HEK293 (cell line): ENCODE measurements around the gene ATP8B1.

ENCODE experiments used
- EGR2 ChIP-seq: fragments of 450-650 bp; formaldehyde crosslinking; IDR thresholded peaks from 2 replicates; pipeline ENCODE4 v1.5.1; 2016; ENCODE audit warnings: low read depth, missing biosample characterization, missing genetic modification characterization
- GLI4 ChIP-seq: fragments of 450-650 bp; formaldehyde crosslinking; IDR thresholded peaks from 2 replicates; pipeline ENCODE4 v1.5.1; 2016; ENCODE audit warnings: missing biosample characterization, missing genetic modification characterization
- KLF1 ChIP-seq: fragments of 450-650 bp; formaldehyde crosslinking; IDR thresholded peaks from 2 replicates; pipeline ENCODE4 v1.5.1; 2016; ENCODE audit warnings: missing biosample characterization, missing genetic modification characterization
- MEIS1 ChIP-seq: sonication (generic); formaldehyde crosslinking; IDR thresholded peaks from 2 replicates; pipeline ENCODE4 v1.8.1; 2022; ENCODE audit warnings: missing genetic modification reagents, mild to moderate bottlenecking, borderline replicate concordance
- MZF1 ChIP-seq: fragments of 450-650 bp; formaldehyde crosslinking; IDR thresholded peaks from 2 replicates; pipeline ENCODE4 v1.5.1; 2017; ENCODE audit warnings: missing biosample characterization, missing genetic modification characterization, borderline replicate concordance
- WT1 ChIP-seq: fragments of 450-650 bp; formaldehyde crosslinking; IDR thresholded peaks from 2 replicates; pipeline ENCODE4 v1.5.1; 2016; ENCODE audit warnings: missing biosample characterization, missing genetic modification characterization
- ZNF175 ChIP-seq: fragments of 450-650 bp; formaldehyde crosslinking; IDR thresholded peaks from 2 replicates; pipeline ENCODE4 v1.5.1; 2016; ENCODE audit warnings: missing biosample characterization, missing genetic modification characterization
- ZNF214 ChIP-seq: fragments of 450-650 bp; formaldehyde crosslinking; IDR thresholded peaks from 2 replicates; pipeline ENCODE4 v1.5.1; 2017; ENCODE audit warnings: missing biosample characterization, mild to moderate bottlenecking, missing genetic modification characterization, borderline replicate concordance
- ZNF221 ChIP-seq: fragments of 450-650 bp; formaldehyde crosslinking; IDR thresholded peaks from 2 replicates; pipeline ENCODE4 v1.5.1; 2017; ENCODE audit warnings: missing biosample characterization, missing genetic modification characterization, borderline replicate concordance
- ZNF37A ChIP-seq: fragments of 450-650 bp; IDR thresholded peaks from 2 replicates; pipeline ENCODE4 v1.5.1; 2018; ENCODE audit warnings: missing biosample characterization, missing genetic modification characterization
- ZNF394 ChIP-seq: fragments of 450-650 bp; formaldehyde crosslinking; IDR thresholded peaks from 2 replicates; pipeline ENCODE4 v1.5.1; 2016; ENCODE audit warnings: missing biosample characterization, missing genetic modification characterization, mild to moderate bottlenecking, moderate library complexity, borderline replicate concordance
- ZNF433 ChIP-seq: fragments of 450-650 bp; formaldehyde crosslinking; IDR thresholded peaks from 2 replicates; pipeline ENCODE4 v1.5.1; 2016; ENCODE audit warnings: missing biosample characterization, missing genetic modification characterization, low read depth
- ZNF473 ChIP-seq: fragments of 450-650 bp; formaldehyde crosslinking; IDR thresholded peaks from 2 replicates; pipeline ENCODE4 v1.5.1; 2017; ENCODE audit warnings: missing biosample characterization, missing genetic modification characterization
- ZNF549 ChIP-seq: fragments of 450-650 bp; IDR thresholded peaks from 2 replicates; pipeline ENCODE4 v1.5.1; 2018; ENCODE audit warnings: missing biosample characterization, missing genetic modification characterization, mild to moderate bottlenecking, inconsistent platforms, moderate library complexity
- ZNF621 ChIP-seq: fragments of 450-650 bp; formaldehyde crosslinking; IDR thresholded peaks from 2 replicates; pipeline ENCODE4 v1.5.1; 2017; ENCODE audit warnings: missing biosample characterization, missing genetic modification characterization
- ZNF623 ChIP-seq: fragments of 450-650 bp; formaldehyde crosslinking; IDR thresholded peaks from 2 replicates; pipeline ENCODE4 v1.5.1; 2016; ENCODE audit warnings: missing biosample characterization, missing genetic modification characterization
- ZNF768 ChIP-seq: fragments of 450-650 bp; formaldehyde crosslinking; IDR thresholded peaks from 2 replicates; pipeline ENCODE4 v1.5.1; 2018; ENCODE audit warnings: missing biosample characterization, mild to moderate bottlenecking, missing genetic modification characterization
- ZSCAN30 ChIP-seq: fragments of 450-650 bp; IDR thresholded peaks from 2 replicates; pipeline ENCODE4 v1.5.1; 2018; ENCODE audit warnings: missing biosample characterization, mild to moderate bottlenecking, missing genetic modification characterization, moderate library complexity
- TF ChIP-seq, protein P1 (sequence below): fragments of 450-650 bp; formaldehyde crosslinking; IDR thresholded peaks from 2 replicates; pipeline ENCODE4 v1.5.1; 2016; ENCODE audit warnings: missing biosample characterization, missing genetic modification characterization
- TF ChIP-seq, protein P2 (sequence below): fragments of 450-650 bp; formaldehyde crosslinking; IDR thresholded peaks from 2 replicates; pipeline ENCODE4 v1.5.1; 2016; ENCODE audit warnings: missing biosample characterization, missing genetic modification characterization, borderline replicate concordance
- TF ChIP-seq, protein P3 (sequence below): fragments of 450-650 bp; formaldehyde crosslinking; IDR thresholded peaks from 2 replicates; pipeline ENCODE4 v1.5.1; 2017; ENCODE audit warnings: missing biosample characterization, mild to moderate bottlenecking, missing genetic modification characterization, moderate library complexity
- TF ChIP-seq, protein P4 (sequence below): fragments of 450-650 bp; formaldehyde crosslinking; IDR thresholded peaks from 2 replicates; pipeline ENCODE4 v1.5.1; 2016; ENCODE audit warnings: missing biosample characterization, missing genetic modification characterization
- TF ChIP-seq, protein P5 (sequence below): fragments of 450-650 bp; formaldehyde crosslinking; IDR thresholded peaks from 2 replicates; pipeline ENCODE4 v1.5.1; 2016; ENCODE audit warnings: missing biosample characterization, missing genetic modification characterization
- TF ChIP-seq, protein P6 (sequence below): fragments of 450-650 bp; formaldehyde crosslinking; IDR thresholded peaks from 2 replicates; pipeline ENCODE4 v1.5.1; 2016; ENCODE audit warnings: missing biosample characterization, missing genetic modification characterization
- TF ChIP-seq, protein P7 (sequence below): fragments of 450-650 bp; formaldehyde crosslinking; IDR thresholded peaks from 2 replicates; pipeline ENCODE4 v1.5.1; 2016; ENCODE audit warnings: missing biosample characterization, missing genetic modification characterization

Gene ATP8B1

DNA sequence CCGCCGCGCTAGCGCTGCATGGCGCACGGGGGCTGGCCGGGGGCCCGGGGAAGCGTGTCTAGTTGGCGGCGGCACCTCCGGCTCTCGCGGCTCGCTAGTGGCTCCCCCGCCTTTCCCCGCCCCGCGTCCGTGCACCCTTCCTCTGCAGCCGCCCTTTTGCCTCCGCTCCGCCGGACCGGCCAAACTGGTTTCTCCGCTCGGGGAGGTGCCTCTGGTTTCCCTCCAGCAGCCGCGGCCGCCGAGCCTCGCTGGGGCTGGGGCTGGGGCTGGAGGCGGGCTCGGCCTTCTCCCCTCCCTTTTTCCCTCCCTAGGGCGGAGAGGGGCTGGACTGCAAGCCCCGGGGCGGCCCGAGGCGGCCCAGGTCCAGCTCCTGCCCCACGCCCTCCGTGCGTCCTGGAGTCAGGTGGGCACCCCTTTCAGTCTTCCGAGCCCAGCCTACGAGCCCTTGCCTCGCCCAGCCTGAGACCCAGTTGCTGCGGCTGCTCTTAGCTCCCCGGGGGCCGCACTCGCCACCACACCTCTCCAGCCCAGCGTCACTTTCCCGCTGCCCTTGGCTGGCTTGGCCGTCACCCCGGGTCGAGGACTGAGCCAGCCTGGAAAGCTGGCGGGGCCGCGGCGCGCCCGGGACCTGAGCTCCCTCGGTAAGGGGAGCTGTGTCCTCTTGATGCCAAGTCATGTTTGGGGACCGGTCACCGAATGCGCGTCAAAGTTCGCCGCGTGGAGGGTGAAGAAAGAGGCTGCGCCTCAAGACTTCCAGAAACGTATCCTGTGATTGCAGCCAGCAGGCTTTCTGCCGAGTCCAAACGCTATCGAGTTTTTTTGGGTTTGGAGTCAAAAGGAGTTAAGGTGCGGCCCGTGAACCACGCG, at the start of gene ATP8B1 (continued):
- TF ChIP-seq MZF1 (tag by site-specific recombination): no peak
- TF ChIP-seq, protein P1, sequence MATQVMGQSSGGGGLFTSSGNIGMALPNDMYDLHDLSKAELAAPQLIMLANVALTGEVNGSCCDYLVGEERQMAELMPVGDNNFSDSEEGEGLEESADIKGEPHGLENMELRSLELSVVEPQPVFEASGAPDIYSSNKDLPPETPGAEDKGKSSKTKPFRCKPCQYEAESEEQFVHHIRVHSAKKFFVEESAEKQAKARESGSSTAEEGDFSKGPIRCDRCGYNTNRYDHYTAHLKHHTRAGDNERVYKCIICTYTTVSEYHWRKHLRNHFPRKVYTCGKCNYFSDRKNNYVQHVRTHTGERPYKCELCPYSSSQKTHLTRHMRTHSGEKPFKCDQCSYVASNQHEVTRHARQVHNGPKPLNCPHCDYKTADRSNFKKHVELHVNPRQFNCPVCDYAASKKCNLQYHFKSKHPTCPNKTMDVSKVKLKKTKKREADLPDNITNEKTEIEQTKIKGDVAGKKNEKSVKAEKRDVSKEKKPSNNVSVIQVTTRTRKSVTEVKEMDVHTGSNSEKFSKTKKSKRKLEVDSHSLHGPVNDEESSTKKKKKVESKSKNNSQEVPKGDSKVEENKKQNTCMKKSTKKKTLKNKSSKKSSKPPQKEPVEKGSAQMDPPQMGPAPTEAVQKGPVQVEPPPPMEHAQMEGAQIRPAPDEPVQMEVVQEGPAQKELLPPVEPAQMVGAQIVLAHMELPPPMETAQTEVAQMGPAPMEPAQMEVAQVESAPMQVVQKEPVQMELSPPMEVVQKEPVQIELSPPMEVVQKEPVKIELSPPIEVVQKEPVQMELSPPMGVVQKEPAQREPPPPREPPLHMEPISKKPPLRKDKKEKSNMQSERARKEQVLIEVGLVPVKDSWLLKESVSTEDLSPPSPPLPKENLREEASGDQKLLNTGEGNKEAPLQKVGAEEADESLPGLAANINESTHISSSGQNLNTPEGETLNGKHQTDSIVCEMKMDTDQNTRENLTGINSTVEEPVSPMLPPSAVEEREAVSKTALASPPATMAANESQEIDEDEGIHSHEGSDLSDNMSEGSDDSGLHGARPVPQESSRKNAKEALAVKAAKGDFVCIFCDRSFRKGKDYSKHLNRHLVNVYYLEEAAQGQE (tag by site-specific recombination): no peak
- TF ChIP-seq ZNF768: no peak
- no peak for TF ChIP-seq ZNF37A (tag by site-specific recombination)
- no peak for TF ChIP-seq MEIS1
- TF ChIP-seq ZNF623 (tag by site-specific recombination): no peak
- TF ChIP-seq ZSCAN30: no peak
- no peak for TF ChIP-seq ZNF549 (tag by site-specific recombination)
- TF ChIP-seq ZNF221 (tag by site-specific recombination): no peak
- no peak for TF ChIP-seq GLI4 (tag by site-specific recombination)
- peak; percentile 25; the same call in 1 of the 2 replicates for TF ChIP-seq KLF1 (tag by site-specific recombination)
- TF ChIP-seq, protein P2, sequence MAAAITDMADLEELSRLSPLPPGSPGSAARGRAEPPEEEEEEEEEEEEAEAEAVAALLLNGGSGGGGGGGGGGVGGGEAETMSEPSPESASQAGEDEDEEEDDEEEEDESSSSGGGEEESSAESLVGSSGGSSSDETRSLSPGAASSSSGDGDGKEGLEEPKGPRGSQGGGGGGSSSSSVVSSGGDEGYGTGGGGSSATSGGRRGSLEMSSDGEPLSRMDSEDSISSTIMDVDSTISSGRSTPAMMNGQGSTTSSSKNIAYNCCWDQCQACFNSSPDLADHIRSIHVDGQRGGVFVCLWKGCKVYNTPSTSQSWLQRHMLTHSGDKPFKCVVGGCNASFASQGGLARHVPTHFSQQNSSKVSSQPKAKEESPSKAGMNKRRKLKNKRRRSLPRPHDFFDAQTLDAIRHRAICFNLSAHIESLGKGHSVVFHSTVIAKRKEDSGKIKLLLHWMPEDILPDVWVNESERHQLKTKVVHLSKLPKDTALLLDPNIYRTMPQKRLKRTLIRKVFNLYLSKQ (tag by site-specific recombination): no peak
- no peak for TF ChIP-seq ZNF433 (tag by site-specific recombination)
- TF ChIP-seq EGR2 (tag by site-specific recombination): no peak
- no peak for TF ChIP-seq WT1 (tag by site-specific recombination)
- TF ChIP-seq, protein P3, sequence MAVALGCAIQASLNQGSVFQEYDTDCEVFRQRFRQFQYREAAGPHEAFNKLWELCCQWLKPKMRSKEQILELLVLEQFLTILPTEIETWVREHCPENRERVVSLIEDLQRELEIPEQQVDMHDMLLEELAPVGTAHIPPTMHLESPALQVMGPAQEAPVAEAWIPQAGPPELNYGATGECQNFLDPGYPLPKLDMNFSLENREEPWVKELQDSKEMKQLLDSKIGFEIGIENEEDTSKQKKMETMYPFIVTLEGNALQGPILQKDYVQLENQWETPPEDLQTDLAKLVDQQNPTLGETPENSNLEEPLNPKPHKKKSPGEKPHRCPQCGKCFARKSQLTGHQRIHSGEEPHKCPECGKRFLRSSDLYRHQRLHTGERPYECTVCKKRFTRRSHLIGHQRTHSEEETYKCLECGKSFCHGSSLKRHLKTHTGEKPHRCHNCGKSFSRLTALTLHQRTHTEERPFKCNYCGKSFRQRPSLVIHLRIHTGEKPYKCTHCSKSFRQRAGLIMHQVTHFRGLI: no peak; the same call in 1 of the 2 replicates
- TF ChIP-seq, protein P4, sequence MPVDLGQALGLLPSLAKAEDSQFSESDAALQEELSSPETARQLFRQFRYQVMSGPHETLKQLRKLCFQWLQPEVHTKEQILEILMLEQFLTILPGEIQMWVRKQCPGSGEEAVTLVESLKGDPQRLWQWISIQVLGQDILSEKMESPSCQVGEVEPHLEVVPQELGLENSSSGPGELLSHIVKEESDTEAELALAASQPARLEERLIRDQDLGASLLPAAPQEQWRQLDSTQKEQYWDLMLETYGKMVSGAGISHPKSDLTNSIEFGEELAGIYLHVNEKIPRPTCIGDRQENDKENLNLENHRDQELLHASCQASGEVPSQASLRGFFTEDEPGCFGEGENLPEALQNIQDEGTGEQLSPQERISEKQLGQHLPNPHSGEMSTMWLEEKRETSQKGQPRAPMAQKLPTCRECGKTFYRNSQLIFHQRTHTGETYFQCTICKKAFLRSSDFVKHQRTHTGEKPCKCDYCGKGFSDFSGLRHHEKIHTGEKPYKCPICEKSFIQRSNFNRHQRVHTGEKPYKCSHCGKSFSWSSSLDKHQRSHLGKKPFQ: no peak
- no peak for TF ChIP-seq ZNF621 (tag by site-specific recombination)
- no peak for TF ChIP-seq ZNF214 (tag by site-specific recombination)
- TF ChIP-seq, protein P5, sequence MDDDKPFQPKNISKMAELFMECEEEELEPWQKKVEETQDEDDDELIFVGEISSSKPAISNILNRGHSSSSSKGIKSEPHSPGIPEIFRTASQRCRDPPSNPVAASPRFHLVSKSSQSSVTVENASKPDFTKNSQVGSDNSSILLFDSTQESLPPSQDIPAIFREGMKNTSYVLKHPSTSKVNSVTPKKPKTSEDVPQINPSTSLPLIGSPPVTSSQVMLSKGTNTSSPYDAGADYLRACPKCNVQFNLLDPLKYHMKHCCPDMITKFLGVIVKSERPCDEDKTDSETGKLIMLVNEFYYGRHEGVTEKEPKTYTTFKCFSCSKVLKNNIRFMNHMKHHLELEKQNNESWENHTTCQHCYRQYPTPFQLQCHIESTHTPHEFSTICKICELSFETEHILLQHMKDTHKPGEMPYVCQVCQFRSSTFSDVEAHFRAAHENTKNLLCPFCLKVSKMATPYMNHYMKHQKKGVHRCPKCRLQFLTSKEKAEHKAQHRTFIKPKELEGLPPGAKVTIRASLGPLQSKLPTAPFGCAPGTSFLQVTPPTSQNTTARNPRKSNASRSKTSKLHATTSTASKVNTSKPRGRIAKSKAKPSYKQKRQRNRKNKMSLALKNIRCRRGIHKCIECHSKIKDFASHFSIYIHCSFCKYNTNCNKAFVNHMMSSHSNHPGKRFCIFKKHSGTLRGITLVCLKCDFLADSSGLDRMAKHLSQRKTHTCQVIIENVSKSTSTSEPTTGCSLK: no peak
- TF ChIP-seq, protein P6, sequence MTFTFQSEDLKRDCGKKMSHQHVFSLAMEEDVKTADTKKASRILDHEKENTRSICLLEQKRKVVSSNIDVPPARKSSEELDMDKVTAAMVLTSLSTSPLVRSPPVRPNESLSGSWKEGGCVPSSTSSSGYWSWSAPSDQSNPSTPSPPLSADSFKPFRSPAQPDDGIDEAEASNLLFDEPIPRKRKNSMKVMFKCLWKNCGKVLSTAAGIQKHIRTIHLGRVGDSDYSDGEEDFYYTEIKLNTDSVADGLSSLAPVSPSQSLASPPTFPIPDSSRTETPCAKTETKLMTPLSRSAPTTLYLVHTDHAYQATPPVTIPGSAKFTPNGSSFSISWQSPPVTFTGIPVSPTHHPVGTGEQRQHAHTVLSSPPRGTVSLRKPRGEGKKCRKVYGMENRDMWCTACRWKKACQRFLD (tag by site-specific recombination): no peak
- TF ChIP-seq ZNF394: no peak
- TF ChIP-seq, protein P7, sequence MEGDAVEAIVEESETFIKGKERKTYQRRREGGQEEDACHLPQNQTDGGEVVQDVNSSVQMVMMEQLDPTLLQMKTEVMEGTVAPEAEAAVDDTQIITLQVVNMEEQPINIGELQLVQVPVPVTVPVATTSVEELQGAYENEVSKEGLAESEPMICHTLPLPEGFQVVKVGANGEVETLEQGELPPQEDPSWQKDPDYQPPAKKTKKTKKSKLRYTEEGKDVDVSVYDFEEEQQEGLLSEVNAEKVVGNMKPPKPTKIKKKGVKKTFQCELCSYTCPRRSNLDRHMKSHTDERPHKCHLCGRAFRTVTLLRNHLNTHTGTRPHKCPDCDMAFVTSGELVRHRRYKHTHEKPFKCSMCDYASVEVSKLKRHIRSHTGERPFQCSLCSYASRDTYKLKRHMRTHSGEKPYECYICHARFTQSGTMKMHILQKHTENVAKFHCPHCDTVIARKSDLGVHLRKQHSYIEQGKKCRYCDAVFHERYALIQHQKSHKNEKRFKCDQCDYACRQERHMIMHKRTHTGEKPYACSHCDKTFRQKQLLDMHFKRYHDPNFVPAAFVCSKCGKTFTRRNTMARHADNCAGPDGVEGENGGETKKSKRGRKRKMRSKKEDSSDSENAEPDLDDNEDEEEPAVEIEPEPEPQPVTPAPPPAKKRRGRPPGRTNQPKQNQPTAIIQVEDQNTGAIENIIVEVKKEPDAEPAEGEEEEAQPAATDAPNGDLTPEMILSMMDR: no peak
- no peak for TF ChIP-seq ZNF473
- no peak for TF ChIP-seq ZNF175 (tag by site-specific recombination)
